ENCODE results near the gene KCNN3.

Gene KCNN3

GRCh38 chr1:154666051-154666790 is 203.9 kb downstream of the KCNN3 start:
- Mint-ChIP-seq H3K4me1 (ENCODE audit: low read depth) (peaks cover 5% of the 10 kb centered on the region), H3K27ac (no peak overlapping the region), H3K27me3 (ENCODE audit: low read depth) (peaks cover 5% of the 10 kb centered on the region), H3K9me3 (no peaks in the 10 kb centered on the region), H3K36me3 (ENCODE audit: low read depth) (no peaks in the 10 kb centered on the region), H3K4me3 (no peak overlapping the region)

- Mint-ChIP-seq H3K27ac (no peak overlapping the region), H3K27me3 (ENCODE audit: low read depth) (peaks cover 16% of the 10 kb centered on the region), H3K9me3 (no peaks in the 10 kb centered on the region), H3K4me1 (ENCODE audit: low read depth) (no peaks in the 10 kb centered on the region), H3K4me3 (no peak overlapping the region), H3K36me3 (ENCODE audit: low read depth) (no peaks in the 10 kb centered on the region)
These were observed 205.6 kb downstream of the KCNN3 start for GRCh38 chr1:154664331-154665002.

GRCh38 chr1:154663471-154664060 is 206.5 kb downstream of the KCNN3 start:
- no peaks in the 10 kb centered on the region for H3K36me3 Mint-ChIP-seq (ENCODE audit: low read depth)
- no peak overlapping the region for H3K4me3 Mint-ChIP-seq
- H3K27me3 Mint-ChIP-seq (ENCODE audit: low read depth): peaks cover 23% of the 10 kb centered on the region
- no peak overlapping the region for H3K27ac Mint-ChIP-seq
- no peaks in the 10 kb centered on the region for H3K4me1 Mint-ChIP-seq (ENCODE audit: low read depth)
- H3K9me3 Mint-ChIP-seq: no peaks in the 10 kb centered on the region

- Mint-ChIP-seq H3K27me3 (ENCODE audit: low read depth) (peaks cover 45% of the 10 kb centered on the region), H3K4me3 (no peak overlapping the region)
These were observed 209.0 kb downstream of the KCNN3 start for GRCh38 chr1:154661110-154661509.

GRCh38 chr1:154659823-154660592 is 210.1 kb downstream of the KCNN3 start:
- peaks cover 49% of the 10 kb centered on the region for H3K27me3 Mint-ChIP-seq (ENCODE audit: low read depth)

More at GRCh38 chr1:154661110-154661509, 209.0 kb downstream of the KCNN3 start:
- Mint-ChIP-seq H3K4me1 (ENCODE audit: low read depth) (no peaks in the 10 kb centered on the region), H3K9me3 (no peaks in the 10 kb centered on the region), H3K36me3 (ENCODE audit: low read depth) (no peaks in the 10 kb centered on the region), H3K27ac (no peak overlapping the region)

GRCh38 chr1:154657556-154657955 is 212.5 kb downstream of the KCNN3 start:
- Mint-ChIP-seq H3K27me3 (ENCODE audit: low read depth) (peaks cover 72% of the 10 kb centered on the region), H3K27ac (no peak overlapping the region), H3K36me3 (ENCODE audit: low read depth) (no peaks in the 10 kb centered on the region), H3K4me3 (no peak overlapping the region), H3K4me1 (ENCODE audit: low read depth) (peaks cover 2% of the 10 kb centered on the region), H3K9me3 (no peaks in the 10 kb centered on the region)

More at GRCh38 chr1:154659823-154660592, 210.1 kb downstream of the KCNN3 start:
- Mint-ChIP-seq H3K36me3 (ENCODE audit: low read depth) (no peaks in the 10 kb centered on the region), H3K4me1 (ENCODE audit: low read depth) (peaks cover 2% of the 10 kb centered on the region), H3K9me3 (no peaks in the 10 kb centered on the region), H3K4me3 (no peak overlapping the region), H3K27ac (no peak overlapping the region)

GRCh38 chr1:154652893-154653292 is 217.2 kb downstream of the KCNN3 start:
- Mint-ChIP-seq H3K4me1 (ENCODE audit: low read depth) (peaks cover 2% of the 10 kb centered on the region), H3K36me3 (ENCODE audit: low read depth) (no peaks in the 10 kb centered on the region), H3K9me3 (no peaks in the 10 kb centered on the region), H3K27ac (no peak overlapping the region), H3K4me3 (no peak overlapping the region), H3K27me3 (ENCODE audit: low read depth) (peaks cover 69% of the 10 kb centered on the region)
